Prostate gland (tissue), 2 donors: ENCODE measurements around the gene TFB2M.

ENCODE experiments used
- CTCF ChIP-seq, 4 experiments: fragments of 200-600 bp in 2 of 4; fragments of 450-650 bp in 2 of 4; sonication (generic) in 2 of 4; IDR thresholded peaks; 1 replicate in 3 of 4; 2 replicates in 1 of 4; pipeline ENCODE4 v1.5.1; 2016 to 2019; ENCODE audit warnings: antibody characterized with exemption in 4 of 4, mild to moderate bottlenecking in 2 of 4, moderate library complexity in 2 of 4
- POLR2A ChIP-seq: fragments of 450-650 bp; IDR thresholded peaks from one replicate; pipeline ENCODE4 v1.6.1; 2016; ENCODE audit warnings: antibody characterized with exemption, mild to moderate bottlenecking
- POLR2AphosphoS5 ChIP-seq: sonication (generic); formaldehyde crosslinking; IDR thresholded peaks from one replicate; pipeline ENCODE4 v1.6.1; 2017; ENCODE audit warnings: antibody characterized with exemption

GRCh38 chr1:246576709-246577032 lies 10.6 kb upstream of the TFB2M start:
- TF ChIP-seq CTCF (IDR thresholded peaks at IDR 0.05) (no peak), POLR2A (no peak), POLR2AphosphoS5 (no peak)
